ENCODE results near the gene ARID1B.

DNA sequence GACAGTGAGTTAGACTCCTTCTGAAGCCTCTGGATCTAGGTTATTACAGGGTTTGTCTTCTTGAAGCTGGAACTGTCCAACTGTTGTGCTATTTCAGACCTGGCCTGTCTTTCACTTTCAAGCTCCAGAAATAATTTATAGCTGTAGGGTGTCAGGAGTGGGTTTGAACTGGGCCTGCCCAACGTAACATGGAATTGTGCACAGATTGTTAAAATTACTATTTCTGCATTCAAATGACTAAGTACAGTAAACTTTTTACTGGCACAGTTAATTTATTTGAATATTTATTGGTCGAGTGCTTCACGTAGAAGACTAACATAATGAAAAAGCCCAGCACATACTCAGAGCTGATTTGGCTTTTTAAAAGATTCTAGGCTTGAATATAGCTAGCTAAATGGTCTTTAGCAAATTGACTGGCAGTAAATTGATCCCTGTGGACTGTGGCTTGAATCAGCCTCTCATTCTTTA lies 74.3 kb downstream of the ARID1B start:
- no peak for TF ChIP-seq EZH2 (IDR thresholded peaks at IDR 0.05; ENCODE audit: insufficient read depth, low read length)
- TF ChIP-seq, protein P1, sequence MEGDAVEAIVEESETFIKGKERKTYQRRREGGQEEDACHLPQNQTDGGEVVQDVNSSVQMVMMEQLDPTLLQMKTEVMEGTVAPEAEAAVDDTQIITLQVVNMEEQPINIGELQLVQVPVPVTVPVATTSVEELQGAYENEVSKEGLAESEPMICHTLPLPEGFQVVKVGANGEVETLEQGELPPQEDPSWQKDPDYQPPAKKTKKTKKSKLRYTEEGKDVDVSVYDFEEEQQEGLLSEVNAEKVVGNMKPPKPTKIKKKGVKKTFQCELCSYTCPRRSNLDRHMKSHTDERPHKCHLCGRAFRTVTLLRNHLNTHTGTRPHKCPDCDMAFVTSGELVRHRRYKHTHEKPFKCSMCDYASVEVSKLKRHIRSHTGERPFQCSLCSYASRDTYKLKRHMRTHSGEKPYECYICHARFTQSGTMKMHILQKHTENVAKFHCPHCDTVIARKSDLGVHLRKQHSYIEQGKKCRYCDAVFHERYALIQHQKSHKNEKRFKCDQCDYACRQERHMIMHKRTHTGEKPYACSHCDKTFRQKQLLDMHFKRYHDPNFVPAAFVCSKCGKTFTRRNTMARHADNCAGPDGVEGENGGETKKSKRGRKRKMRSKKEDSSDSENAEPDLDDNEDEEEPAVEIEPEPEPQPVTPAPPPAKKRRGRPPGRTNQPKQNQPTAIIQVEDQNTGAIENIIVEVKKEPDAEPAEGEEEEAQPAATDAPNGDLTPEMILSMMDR (IDR thresholded peaks at IDR 0.05; ENCODE audit: insufficient read depth, low read depth, low read length), result no peak

All from astrocyte (in vitro differentiated cells and primary cell).